Stimulated activated CD4-positive, alpha-beta T cell treated with anti-CD3 and anti-CD28 coated beads, Interleukin-4, amount 100 ng/mL, for 24 hours (primary cell): ENCODE data around the gene IER5.
A peak's percentile ranks its signal among the peaks of the same experiment; 100 is the strongest.

ENCODE experiments used
- DNase-seq: peaks from one replicate; pipeline ENCODE4 v3.0.0-alpha.2; 2020

Gene IER5

GRCh38 chr1:181077576-181078242 is 10.8 kb upstream of the IER5 start:
- no peak for DNase-seq

GRCh38 chr1:181079382-181079781 is 9.1 kb upstream of the IER5 start:
- no peak for DNase-seq

GRCh38 chr1:181079920-181080319 is 8.6 kb upstream of the IER5 start:
- DNase-seq: no peak

- DNase-seq: no peak
Measured at GRCh38 chr1:181080556-181080955, 7.9 kb upstream of the IER5 start.

DNA sequence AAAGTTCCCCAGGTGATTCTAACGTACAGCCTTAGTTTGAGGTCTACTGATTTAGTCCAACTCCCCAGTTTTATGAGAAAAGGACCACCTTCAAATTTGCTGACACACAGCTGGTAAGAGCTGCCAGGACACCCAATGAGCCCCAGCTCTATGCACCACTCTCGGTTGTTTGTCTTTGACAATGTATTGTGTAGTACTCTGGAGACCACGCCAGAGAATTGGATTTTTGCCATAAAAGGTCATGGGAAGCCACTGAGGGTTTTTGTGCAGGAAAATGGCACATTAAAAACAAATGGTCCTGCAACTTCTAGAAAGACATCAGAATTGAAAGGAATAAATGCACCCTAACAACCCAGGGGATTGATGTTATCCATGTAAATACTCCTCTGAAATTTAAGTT is 7.1 kb upstream of the IER5 start:
- DNase-seq: no peak

DNA sequence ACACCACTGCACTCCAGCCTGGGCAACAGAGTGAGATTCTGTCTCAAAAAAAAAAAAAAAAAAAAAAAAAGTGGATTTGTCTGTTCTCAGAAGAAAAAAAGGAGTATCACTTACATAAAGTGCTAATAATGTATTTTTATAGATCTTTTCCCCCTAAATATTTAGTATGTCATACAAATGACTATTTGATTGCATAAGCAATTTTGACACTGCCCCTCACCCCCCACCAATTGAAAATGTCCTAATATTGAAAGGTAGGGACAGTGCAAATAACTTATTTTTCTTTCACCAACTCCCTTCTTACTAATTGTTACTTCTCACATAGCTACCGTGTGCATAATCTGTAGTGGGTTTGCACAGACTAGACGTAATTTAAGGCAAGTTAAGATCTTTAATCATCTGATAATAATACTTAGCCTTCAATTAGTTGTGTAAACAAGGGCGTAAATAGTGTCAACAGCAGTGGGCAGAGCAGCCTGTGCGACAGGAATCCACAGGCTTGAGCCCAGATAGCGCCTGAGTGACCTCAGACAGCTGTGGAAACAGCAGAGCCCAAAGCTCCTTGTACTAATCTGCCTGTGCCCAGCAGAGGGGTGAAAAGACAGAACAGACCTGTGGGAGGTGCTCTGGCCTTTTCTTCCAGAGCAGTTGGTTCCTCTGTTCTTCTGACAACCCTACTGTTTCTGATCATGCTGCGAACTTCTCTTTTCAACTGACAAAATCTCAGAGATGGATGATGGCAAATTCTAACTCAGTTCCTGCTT is 4.5 kb upstream of the IER5 start:
- peak; percentile 62 for DNase-seq

GRCh38 chr1:181084606-181084969 is 3.9 kb upstream of the IER5 start:
- no peak for DNase-seq

- no peak for DNase-seq
Measured at GRCh38 chr1:181086091-181086490, 2.4 kb upstream of the IER5 start.

- DNase-seq: no peak
Measured at GRCh38 chr1:181086926-181087325, 1.6 kb upstream of the IER5 start.

GRCh38 chr1:181087400-181087901 is 1.0 kb upstream of the IER5 start:
- peak; percentile 18 for DNase-seq

GRCh38 chr1:181089017-181089675 is 646 bp downstream of the IER5 start:
- DNase-seq: peak; percentile 25

GRCh38 chr1:181089676-181090544 is 1.4 kb downstream of the IER5 start:
- DNase-seq: peak; percentile 81

GRCh38 chr1:181090641-181091126 is 2.2 kb downstream of the IER5 start:
- peak; percentile 63 for DNase-seq

GRCh38 chr1:181091309-181092040 is 3.0 kb downstream of the IER5 start:
- DNase-seq: no peak

DNA sequence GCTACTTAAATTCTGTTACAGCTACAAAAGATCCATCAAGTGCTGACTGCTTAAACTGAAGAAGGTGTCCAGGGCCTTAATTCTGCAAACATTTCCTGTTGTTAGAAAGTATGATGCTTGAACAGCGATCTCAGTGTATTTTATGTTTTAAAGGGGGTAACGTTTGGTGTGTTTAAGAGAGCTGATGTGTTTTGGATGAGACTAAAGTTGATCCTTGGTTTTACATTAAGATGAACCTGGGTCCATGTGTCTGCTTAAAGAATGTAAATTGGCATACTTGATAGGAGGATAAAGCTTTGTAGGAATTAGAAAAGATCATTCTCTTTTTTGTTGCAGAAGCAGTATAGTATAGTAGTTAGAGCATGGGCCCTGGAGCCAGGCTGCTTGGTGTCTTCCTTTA is 3.6 kb downstream of the IER5 start:
- DNase-seq: no peak

DNA sequence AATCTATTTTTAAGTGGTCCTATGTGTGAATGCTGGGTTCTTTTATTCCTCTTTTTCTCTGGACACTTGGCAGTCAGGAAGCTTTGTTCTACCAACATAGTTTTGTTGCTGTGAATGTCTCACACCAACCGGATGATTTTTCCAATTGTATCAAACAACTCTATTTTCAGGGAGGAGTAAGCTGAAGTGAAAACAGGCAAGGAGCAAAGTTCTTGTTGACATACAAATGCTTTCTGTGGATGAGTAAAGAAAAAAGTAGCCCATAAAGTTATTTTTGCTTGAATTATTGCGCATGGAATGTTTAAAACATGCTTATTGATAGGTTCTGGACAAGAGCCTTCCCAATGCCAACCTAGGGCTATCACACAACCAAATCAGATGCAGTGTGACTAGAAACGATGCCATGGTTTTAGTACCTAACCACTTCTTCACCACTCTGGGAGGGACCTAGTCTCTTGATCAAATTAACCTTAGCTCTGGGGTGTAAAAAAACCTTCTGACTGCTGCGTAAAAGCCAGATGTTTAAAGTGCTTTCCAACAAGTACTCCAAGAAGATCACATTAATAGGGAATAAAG is 4.5 kb downstream of the IER5 start:
- no peak for DNase-seq

GRCh38 chr1:181094416-181095212 is 6.1 kb downstream of the IER5 start:
- no peak for DNase-seq

- DNase-seq: no peak
Measured at GRCh38 chr1:181095260-181095659, 6.8 kb downstream of the IER5 start.

- DNase-seq: no peak
Measured at GRCh38 chr1:181095763-181096184, 7.3 kb downstream of the IER5 start.

DNA sequence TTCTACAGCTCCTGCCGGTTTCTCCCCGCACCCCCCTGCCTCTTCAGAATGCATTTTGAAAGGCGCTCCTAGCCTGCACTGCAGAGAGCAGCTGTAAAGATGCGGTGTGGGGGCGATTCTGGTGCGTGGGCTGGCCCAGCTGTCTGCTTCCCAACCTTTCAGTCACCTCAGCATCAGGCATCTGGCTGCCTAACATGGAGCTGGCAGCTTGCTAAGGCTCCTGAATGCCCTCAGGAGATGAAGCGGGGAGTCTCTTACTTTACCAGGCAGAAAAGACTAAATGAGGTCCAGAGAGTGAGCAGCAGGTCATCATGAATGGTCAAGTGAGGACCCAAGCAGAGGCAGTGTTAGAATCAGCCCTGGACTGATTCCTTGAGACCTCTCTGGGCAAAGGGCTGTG is 8.7 kb downstream of the IER5 start:
- no peak for DNase-seq
